H4 (cell line): ENCODE measurements around the gene COX7A1. TPM values are rescaled to one million over a fixed set of nuclear protein-coding genes. Genes with fewer than 3 reads are reported as not detected.
"Not testable (repeated sequence)": the region's sequence is repeated elsewhere in the genome, so short reads cannot be mapped to it uniquely, and the experiment has no call there.

Source experiments
- DNase-seq: peaks from one replicate; pipeline ENCODE4 v3.0.0-alpha.2; 2015; ENCODE audit warnings: low spot score
- total RNA-seq: library from RNA; depleted of rRNA; stranded (reverse); fragments of >200 nt; shearing (Covaris generic); gene quantifications from 2 replicates; pipeline ENCODE4 v1.2.3, GENCODE V29; 2014

Gene COX7A1
- total RNA-seq, 1 experiment from 2014 or later, result not detected

GRCh38 chr19:36142046-36142445 lies 10.2 kb downstream of the COX7A1 start:
- no peak for DNase-seq

GRCh38 chr19:36141039-36141927 lies 11.0 kb downstream of the COX7A1 start:
- DNase-seq, result peak; percentile 86

GRCh38 chr19:36140304-36141038 lies 11.8 kb downstream of the COX7A1 start:
- peak; percentile 74 for DNase-seq

- DNase-seq, result peak; percentile 99
These were observed 12.6 kb downstream of the COX7A1 start, which contains the start of gene CAPNS1 for GRCh38 chr19:36139473-36140303. TSS of gene CAPNS1 (plus strand) at chr19:36140066. CDS start at chr19:36141012, 946 bp downstream.

GRCh38 chr19:36139120-36139472 lies 13.2 kb downstream of the COX7A1 start:
- DNase-seq, result no peak

GRCh38 chr19:36136964-36137686 lies 15.1 kb downstream of the COX7A1 start:
- DNase-seq, result peak; percentile 96

GRCh38 chr19:36134867-36135266 lies 17.4 kb downstream of the COX7A1 start:
- DNase-seq, result not testable (repeated sequence)

- not testable (repeated sequence) for DNase-seq
These were observed 21.0 kb downstream of the COX7A1 start for GRCh38 chr19:36131221-36131620.

- DNase-seq, result no peak
These were observed 23.9 kb downstream of the COX7A1 start for GRCh38 chr19:36128392-36128736.

- no peak for DNase-seq
These were observed 26.7 kb downstream of the COX7A1 start for GRCh38 chr19:36125557-36125956.

- DNase-seq, result no peak
These were observed 30.6 kb downstream of the COX7A1 start for GRCh38 chr19:36121486-36122124.

- no peak for DNase-seq
These were observed 31.3 kb downstream of the COX7A1 start for GRCh38 chr19:36120984-36121358.

- no peak for DNase-seq
These were observed 31.9 kb downstream of the COX7A1 start for GRCh38 chr19:36120092-36120983.

GRCh38 chr19:36116344-36116637 lies 36.0 kb downstream of the COX7A1 start:
- no peak for DNase-seq

GRCh38 chr19:36115453-36116343 lies 36.5 kb downstream of the COX7A1 start, which contains the start of gene TBCB:
TSS of gene TBCB (plus strand) at chr19:36115468. CDS start at chr19:36115561, 93 bp downstream.
- no peak for DNase-seq

GRCh38 chr19:36114721-36115452 lies 37.4 kb downstream of the COX7A1 start, which contains the start of gene POLR2I:
TSS of gene POLR2I (minus strand) at chr19:36114875. CDS start at chr19:36114856, 19 bp downstream.
- peak; percentile 100 for DNase-seq

GRCh38 chr19:36113894-36114720 lies 38.1 kb downstream of the COX7A1 start:
- peak; percentile 45 for DNase-seq
